SJSA1 (cell line): Measurements from ENCODE around the gene NKG7. TPM values are rescaled to one million over a fixed set of nuclear protein-coding genes. Genes with fewer than 3 reads are reported as not detected.
A peak's percentile ranks its signal among the peaks of the same experiment; 100 is the strongest.
"Not testable (repeated sequence)": the region's sequence is repeated elsewhere in the genome, so short reads cannot be mapped to it uniquely, and the experiment has no call there.

Source experiments
- DNase-seq, 2 experiments: peaks; one replicate each; pipeline ENCODE4 v3.0.0-alpha.2; 2015 to 2020; ENCODE audit warnings: low spot score in 2 of 2, low read depth in 1 of 2
- H3K27ac ChIP-seq: fragments of 250-450 bp; sonication (Bioruptor Pico); 2 replicates; pipeline ENCODE4 v1.5.1; 2020; ENCODE audit warnings: mild to moderate bottlenecking, moderate library complexity
- H3K27me3 ChIP-seq: fragments of 250-450 bp; sonication (Bioruptor Pico); replicated peaks from 2 replicates; pipeline ENCODE4 v1.5.1; 2020; ENCODE audit warnings: mild to moderate bottlenecking, moderate library complexity
- H3K36me3 ChIP-seq: fragments of 250-450 bp; sonication (Bioruptor Pico); 2 replicates; pipeline ENCODE4 v1.5.1; 2020; ENCODE audit warnings: mild to moderate bottlenecking
- H3K4me1 ChIP-seq: fragments of 250-450 bp; sonication (Bioruptor Pico); replicated peaks from 2 replicates; pipeline ENCODE4 v1.6.1; 2021; ENCODE audit warnings: mild to moderate bottlenecking
- H3K4me3 ChIP-seq: fragments of 250-450 bp; sonication (Bioruptor Pico); 2 replicates; pipeline ENCODE4 v1.5.1; 2020; ENCODE audit warnings: mild to moderate bottlenecking
- H3K9me3 ChIP-seq: fragments of 250-450 bp; sonication (Bioruptor Pico); replicated peaks from 2 replicates; pipeline ENCODE4 v1.5.1; 2020; ENCODE audit warnings: mild to moderate bottlenecking
- total RNA-seq: library from RNA; depleted of rRNA; stranded (reverse); fragments of >200 nt; shearing (Covaris generic); gene quantifications from 2 replicates; pipeline ENCODE4 v1.2.3, GENCODE V29; 2014

NKG7 gene
- total RNA-seq, 1 experiment from 2014 or later, result not detected

DNA sequence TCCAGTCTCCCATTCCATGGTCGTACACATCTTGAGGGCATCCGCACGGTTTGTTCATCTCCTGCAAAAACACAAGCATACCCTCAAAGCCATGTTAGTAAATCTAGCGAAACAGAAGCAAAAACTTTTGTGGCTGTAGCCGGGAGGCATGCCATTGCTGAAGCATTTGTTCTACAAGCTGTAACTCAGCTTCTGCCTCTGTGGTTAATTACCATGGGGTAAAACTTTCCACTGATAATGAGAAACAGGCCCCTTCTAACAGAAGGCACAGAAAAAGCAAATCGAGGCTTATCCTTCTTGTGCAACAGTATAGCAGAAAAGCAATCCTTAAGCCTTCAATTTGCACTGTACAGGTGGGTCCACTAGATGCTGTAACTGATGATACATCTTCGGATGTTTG is 27.5 kb upstream of the NKG7 start:
- H3K4me3 ChIP-seq, H3K36me3 ChIP-seq, H3K27ac ChIP-seq, H3K4me1 ChIP-seq, DNase-seq, H3K9me3 ChIP-seq, H3K27me3 ChIP-seq: not testable (repeated sequence)

DNA sequence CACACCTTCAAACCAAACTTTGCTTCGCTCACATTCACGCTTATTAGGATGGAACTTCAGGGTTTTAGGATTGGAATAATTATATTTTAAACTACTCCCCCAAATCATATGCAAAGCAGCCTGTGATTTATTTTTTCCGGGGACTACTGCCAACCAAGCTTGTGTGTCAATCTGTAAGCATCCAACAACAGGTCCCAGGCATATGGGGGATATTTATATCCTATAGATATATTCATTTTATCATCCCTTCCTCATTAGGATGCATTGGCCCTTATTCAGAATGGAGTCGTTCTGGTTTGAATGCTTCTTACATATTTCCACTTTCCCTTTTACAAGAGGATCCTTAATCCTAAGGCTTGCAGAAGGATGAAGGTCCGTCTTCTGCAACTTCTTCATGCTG is 26.8 kb upstream of the NKG7 start:
- no peak for DNase-seq
- no peak overlapping the region for H3K27ac ChIP-seq
- no peak overlapping the region for H3K4me3 ChIP-seq
- H3K9me3 ChIP-seq, result peaks cover 6% of the 10 kb centered on the region; the same call in 1 of the 2 replicates
- no peaks in the 10 kb centered on the region for H3K27me3 ChIP-seq
- H3K36me3 ChIP-seq, result no peaks in the 10 kb centered on the region
- H3K4me1 ChIP-seq, result no peaks in the 10 kb centered on the region; the same call in 1 of the 2 replicates

DNA sequence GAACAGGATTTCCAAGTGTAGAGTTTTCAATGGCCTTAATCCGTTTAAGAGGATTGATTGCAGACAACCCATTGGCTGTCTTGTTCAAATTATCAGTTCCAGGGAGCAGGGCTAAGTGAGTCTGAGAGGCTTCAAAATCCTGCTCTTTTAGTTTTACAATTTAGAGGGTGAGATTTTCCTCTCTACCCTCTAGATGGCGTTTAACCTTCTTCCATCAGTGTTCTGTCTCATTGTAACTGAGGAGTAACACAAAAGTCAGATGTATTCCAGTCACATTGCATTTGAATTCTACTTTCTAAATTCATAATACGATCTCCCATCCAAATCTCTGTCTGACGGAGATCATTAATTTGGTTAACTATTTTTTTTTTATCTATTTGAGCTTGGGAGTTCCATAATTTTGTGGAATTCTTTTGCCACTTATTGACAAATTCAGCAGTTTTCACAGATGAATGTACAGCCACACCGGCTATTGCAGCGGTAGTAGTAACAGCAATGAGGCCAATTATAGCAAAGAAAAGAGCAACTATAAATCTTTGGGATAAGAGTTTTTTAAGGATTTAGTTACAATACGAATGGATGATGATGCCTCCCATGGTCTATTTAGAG is 25.7 kb upstream of the NKG7 start:
- Histone ChIP-seq H3K9me3 (peaks cover 6% of the 10 kb centered on the region; the same call in 1 of the 2 replicates), H3K4me1 (no peaks in the 10 kb centered on the region; the same call in 1 of the 2 replicates), H3K27me3 (no peaks in the 10 kb centered on the region), H3K36me3 (no peaks in the 10 kb centered on the region), H3K4me3 (no peak overlapping the region), H3K27ac (no peak overlapping the region)
- no peak for DNase-seq

DNA sequence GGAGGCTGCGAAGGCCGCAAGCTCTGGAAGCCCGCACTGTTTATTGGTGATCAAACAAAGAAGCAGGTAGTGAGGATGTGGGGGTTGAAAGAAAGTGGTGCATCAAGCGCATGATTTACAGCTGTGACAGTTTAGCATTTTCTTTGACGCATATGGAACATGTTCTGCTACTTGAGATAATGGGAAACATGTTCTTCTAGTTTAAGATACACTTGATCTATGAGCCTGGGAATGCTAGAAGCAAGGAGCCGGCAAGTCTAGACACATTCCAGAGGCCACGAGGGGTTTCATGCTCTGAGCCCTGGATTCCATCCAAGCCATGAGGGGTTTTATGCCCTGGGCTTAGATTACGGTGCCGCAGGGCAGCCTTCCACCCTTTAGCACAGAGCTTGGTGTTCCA is 25.0 kb upstream of the NKG7 start:
- H3K4me1 ChIP-seq, H3K36me3 ChIP-seq, H3K27ac ChIP-seq, H3K9me3 ChIP-seq, DNase-seq, H3K27me3 ChIP-seq, H3K4me3 ChIP-seq: not testable (repeated sequence)

DNA sequence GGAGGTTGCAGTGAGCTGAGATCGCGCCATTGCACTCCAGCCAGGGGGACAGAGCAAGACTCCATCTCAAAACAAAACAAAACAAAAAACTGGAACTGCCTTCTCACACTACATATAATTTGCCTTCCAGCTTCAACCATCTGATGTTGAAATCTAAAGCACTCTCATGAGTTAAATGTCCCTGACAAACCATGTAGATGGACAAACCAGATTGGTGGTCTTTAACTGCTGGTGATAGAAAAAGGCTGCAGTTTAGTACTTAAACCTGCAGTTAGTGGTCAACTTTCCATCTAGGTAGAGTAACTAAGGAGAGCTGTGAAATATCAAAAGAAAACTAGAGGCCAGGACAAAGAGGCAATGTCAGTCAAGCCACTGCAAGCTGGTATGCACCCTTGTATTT is 23.7 kb upstream of the NKG7 start:
- Histone ChIP-seq H3K36me3 (no peaks in the 10 kb centered on the region), H3K4me3 (no peak overlapping the region), H3K27me3 (no peaks in the 10 kb centered on the region), H3K9me3 (no peaks in the 10 kb centered on the region), H3K27ac (no peak overlapping the region), H3K4me1 (no peaks in the 10 kb centered on the region; the same call in 1 of the 2 replicates)
- no peak for DNase-seq

DNA sequence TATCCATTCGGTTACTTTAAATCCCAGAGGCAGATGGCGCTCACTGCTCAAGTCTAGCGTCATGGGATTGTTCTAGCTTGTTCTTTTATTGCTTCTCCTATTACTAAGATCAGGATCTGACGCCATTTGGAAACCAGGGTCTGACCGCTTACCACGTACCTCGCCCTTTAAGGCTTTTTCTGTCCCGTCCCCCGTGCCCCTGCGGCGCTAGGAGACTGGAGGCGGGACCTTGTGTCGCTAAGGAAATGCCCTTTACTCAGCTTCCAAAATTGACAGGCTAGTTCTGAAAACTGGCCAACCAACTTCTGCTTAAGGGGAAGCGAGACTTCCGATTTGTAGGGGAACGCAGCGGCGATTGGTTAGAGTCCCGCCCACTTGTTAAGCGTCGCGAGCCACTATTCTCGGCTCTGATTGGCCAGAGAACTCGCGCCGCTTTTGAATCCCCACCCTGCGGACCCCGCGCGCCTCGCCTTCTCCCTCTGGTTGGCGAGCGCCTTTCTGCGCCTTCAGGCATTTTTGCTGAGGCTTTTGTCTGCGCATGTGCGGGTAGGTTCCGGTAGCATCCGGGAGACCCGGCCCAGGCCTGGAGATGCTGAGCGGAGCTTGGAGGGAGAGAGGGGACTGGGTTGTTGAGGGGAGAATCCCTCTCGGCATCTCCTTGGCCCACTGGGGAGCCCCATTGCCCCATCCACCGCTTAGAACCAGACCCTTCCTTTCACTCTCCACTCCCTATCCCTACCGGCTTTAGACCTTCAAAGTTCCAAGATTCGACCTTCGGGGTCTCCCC is 21.8 kb upstream of the NKG7 start:
- no peaks in the 10 kb centered on the region for H3K36me3 ChIP-seq
- peak overlapping the region; percentile 37 for H3K4me3 ChIP-seq
- peak overlapping the region; percentile 23; the same call in 1 of the 2 replicates for H3K27ac ChIP-seq
- peak; percentile 90 to 94 for DNase-seq
- H3K4me1 ChIP-seq, result no peaks in the 10 kb centered on the region; the same call in 1 of the 2 replicates
- no peaks in the 10 kb centered on the region for H3K9me3 ChIP-seq
- no peaks in the 10 kb centered on the region for H3K27me3 ChIP-seq

DNA sequence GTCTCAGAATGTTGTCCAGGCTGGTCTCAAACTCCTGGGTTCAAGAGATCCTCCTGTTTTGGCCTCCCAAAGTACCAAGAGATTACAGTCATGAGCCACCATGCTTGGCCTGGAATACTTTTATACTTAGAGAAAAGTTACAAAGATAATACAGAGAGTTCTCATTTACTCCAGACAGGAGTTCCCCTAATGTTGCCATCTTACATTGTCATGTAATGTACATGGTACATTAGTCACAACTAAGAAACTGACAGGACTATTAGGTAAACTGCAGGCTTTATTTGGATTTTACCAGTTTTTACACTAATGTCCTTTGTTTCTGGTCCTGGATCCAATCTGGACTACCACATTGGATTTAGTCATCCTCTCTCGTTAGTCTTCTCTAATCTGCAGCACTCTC is 20.2 kb upstream of the NKG7 start:
- H3K4me1 ChIP-seq, result no peaks in the 10 kb centered on the region; the same call in 1 of the 2 replicates
- no peak for DNase-seq

DNA sequence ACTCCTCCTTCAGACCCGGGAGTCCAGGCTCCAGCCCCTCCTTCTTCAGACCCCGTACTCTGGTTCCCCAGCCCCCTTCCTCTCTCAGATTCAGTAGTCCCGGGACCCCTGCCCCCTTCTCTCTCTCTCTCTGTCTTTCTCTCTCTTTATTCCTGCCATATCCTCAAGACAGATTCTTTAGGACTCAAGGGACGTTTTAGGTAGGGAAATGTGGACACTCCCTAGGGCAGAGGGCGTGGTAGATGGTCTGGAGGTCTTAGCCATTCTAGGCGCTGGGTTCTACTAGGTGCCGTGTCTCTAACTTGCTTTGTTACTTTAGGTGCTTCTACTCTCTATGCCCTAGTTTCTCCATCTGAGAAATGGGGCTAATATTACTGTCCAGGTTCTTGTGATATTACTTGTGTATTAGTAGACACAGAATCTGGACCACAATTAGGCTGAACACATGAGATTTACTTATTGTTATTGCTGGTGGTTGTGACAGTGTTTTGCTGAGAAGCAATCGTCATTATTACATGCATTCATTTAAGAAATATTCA is 18.7 kb upstream of the NKG7 start:
- Histone ChIP-seq H3K36me3 (no peaks in the 10 kb centered on the region), H3K27me3 (no peaks in the 10 kb centered on the region), H3K9me3 (no peaks in the 10 kb centered on the region), H3K4me3 (no peak overlapping the region), H3K27ac (no peak overlapping the region), H3K4me1 (no peaks in the 10 kb centered on the region; the same call in 1 of the 2 replicates)
- DNase-seq, result no peak

More for the DNA sequence above, 20.2 kb upstream of the NKG7 start:
- H3K9me3 ChIP-seq, result no peaks in the 10 kb centered on the region
- no peak overlapping the region for H3K27ac ChIP-seq
- H3K27me3 ChIP-seq, result no peaks in the 10 kb centered on the region
- H3K4me3 ChIP-seq, result no peak overlapping the region
- no peaks in the 10 kb centered on the region for H3K36me3 ChIP-seq

DNA sequence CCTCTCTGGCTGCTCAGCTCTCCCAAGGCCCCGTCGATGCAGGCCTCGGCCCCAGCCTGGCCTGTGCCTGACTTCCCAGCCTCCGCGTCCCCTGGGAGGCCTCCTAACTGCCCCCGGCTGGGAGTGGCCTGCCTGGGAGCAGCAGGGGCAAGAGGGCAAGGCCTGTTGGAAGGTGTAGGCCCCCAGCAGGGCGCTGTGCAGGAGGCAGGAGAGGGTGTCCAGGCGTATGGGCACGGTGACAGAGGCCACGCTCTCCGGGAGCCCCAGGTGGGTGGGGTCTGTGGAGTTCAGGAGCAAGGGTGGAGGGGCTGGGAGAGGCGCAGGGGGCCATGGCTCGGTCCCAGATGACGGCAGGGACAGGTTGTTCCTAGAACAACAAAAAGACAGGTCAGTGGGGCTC is 16.7 kb upstream of the NKG7 start:
- no peaks in the 10 kb centered on the region for H3K9me3 ChIP-seq
- no peak overlapping the region for H3K4me3 ChIP-seq
- no peaks in the 10 kb centered on the region for H3K4me1 ChIP-seq
- H3K27me3 ChIP-seq, result no peaks in the 10 kb centered on the region
- H3K27ac ChIP-seq, result no peak overlapping the region
- DNase-seq, result no peak
- no peaks in the 10 kb centered on the region for H3K36me3 ChIP-seq

DNA sequence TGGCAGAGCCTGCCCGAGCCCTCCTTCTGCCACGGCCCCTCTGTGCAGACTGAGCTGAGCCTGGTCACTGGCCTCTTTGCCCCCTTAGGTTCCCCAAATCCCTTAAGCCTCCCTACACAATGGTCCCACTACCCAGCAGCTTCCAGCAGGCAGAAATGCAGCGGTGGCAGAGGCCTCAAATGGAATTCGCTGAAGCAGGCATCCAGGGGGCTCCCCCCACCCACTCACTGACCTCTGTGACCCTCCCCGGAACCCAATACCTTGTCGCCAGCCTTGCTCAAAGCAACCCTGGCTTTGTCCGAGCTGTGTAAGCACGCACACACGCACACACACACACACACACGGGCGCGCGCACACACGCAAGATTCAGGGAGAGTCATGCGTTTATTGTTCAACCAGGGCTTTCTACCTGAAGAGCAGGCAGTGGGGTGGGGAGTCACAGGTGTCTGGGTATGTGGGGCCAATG is 15.5 kb upstream of the NKG7 start, which contains the start of gene LIM2:
TSS of gene LIM2 (minus strand) at position 51 of the 466 bp plus-strand sequence. CDS start 531 bp downstream, outside the sequence.
- no peaks in the 10 kb centered on the region for H3K9me3 ChIP-seq
- no peaks in the 10 kb centered on the region for H3K4me1 ChIP-seq
- H3K4me3 ChIP-seq, result no peak within 1 kb of the TSS
- no peak for DNase-seq
- H3K27ac ChIP-seq, result no peak within 1 kb of the TSS
- H3K27me3 ChIP-seq, result no peaks in the 10 kb centered on the region
- no peaks in the 10 kb centered on the region for H3K36me3 ChIP-seq

DNA sequence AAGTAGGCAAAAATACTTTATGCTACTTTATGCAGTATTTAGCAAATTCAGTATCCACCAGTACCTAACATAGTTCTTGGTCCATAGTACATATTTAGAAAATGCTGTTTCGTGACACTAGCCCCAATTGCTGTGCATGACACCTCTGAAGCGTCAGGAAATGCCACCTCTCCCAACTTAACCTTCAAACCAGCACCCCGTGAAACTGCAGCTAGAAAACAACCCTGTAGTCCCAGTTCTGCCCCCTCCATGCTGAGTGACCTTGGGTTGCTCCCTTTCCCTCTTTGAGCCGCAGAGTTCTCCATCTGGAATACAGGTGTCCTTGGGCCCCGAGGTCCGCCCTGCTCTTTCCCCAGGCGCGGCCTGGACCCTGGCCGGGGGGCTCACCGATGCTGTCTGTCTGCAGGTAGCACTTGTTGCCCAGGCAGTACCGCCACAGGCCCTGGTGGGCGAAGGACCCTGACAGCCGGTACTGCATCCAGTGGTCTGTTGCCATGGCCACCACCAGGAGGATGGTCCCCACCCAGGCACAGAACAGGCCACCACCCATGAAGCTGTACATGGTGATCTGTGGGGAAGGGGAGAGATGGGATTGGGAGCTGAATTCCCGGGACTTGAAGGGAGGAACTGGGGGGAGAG is 14.5 kb upstream of the NKG7 start:
- no peak overlapping the region for H3K27ac ChIP-seq
- H3K4me1 ChIP-seq, result no peaks in the 10 kb centered on the region
- no peaks in the 10 kb centered on the region for H3K36me3 ChIP-seq
- no peaks in the 10 kb centered on the region for H3K27me3 ChIP-seq
- DNase-seq, result no peak
- no peaks in the 10 kb centered on the region for H3K9me3 ChIP-seq
- no peak overlapping the region for H3K4me3 ChIP-seq

DNA sequence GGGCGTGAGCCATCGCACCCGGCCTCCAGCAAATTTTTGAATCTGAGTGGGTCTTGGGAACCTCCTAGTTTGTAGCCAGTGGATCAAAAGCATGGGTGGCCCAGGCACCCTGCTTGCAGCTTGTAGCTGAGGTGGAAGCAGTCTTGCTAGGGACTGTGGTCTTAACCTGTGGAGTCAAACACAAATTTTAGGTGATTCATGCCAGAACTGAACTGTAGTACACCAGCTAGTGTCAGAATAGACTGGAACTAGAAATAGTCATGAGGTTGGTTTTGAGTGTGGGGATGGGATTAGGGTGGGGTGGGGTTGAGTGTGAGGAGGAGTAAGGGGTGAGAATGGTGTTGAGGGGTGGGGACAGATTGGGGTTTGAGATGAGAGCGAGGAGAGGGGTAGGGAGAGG is 9.6 kb upstream of the NKG7 start:
- H3K36me3 ChIP-seq, result no peaks in the 10 kb centered on the region
- no peaks in the 10 kb centered on the region for H3K4me1 ChIP-seq
- DNase-seq, result no peak
- H3K9me3 ChIP-seq, result no peaks in the 10 kb centered on the region; the same call in 1 of the 2 replicates
- H3K27ac ChIP-seq, result no peak overlapping the region
- H3K27me3 ChIP-seq, result no peaks in the 10 kb centered on the region
- H3K4me3 ChIP-seq, result no peak overlapping the region

DNA sequence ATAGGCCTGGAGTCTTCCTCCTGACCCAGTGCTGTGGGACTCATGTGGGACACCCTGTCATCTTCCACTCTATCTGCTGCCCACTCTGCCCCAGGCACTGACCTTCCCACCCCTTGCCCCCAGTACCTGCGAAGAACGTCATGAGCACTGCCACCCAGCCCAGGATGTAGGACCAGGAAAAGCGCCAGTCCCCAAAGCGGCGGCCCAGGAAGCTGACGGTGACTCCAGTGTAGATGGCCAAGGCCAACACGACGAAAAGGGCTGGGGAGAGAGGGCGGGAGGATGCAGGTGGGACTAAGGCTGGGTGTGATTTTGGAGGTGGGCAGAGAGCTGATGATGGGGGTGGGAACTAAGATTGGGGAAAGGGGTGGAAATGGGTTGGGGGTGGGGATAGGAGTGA is 7.9 kb upstream of the NKG7 start:
- H3K36me3 ChIP-seq, result no peaks in the 10 kb centered on the region
- no peak for DNase-seq
- H3K27me3 ChIP-seq, result no peaks in the 10 kb centered on the region
- no peak overlapping the region for H3K4me3 ChIP-seq
- no peak overlapping the region for H3K27ac ChIP-seq
- no peaks in the 10 kb centered on the region; the same call in 1 of the 2 replicates for H3K9me3 ChIP-seq
- no peaks in the 10 kb centered on the region for H3K4me1 ChIP-seq
